Chondrocyte (in vitro differentiated cells): ENCODE results near the gene MBL2. TPM values are rescaled to one million over a fixed set of nuclear protein-coding genes. Genes with fewer than 3 reads are reported as not detected.

Source experiments
- DNase-seq: peaks from one replicate; pipeline ENCODE4 v3.0.0; 2021; ENCODE audit warnings: mixed read lengths, low spot score
- H3K27ac Mint-ChIP-seq: one replicate; pipeline ENCODE4 v1.8.0; 2021; ENCODE audit warnings: mild to moderate bottlenecking, moderate library complexity, mixed read lengths; ENCODE audit not compliant: unreplicated experiment
- H3K27me3 Mint-ChIP-seq: 2 replicates; pipeline ENCODE4 v1.8.0; 2021; ENCODE audit warnings: low read depth, mixed read lengths
- H3K36me3 Mint-ChIP-seq: 2 replicates; pipeline ENCODE4 v1.8.0; 2021; ENCODE audit warnings: low read depth, mixed read lengths
- H3K4me1 Mint-ChIP-seq: 2 replicates; pipeline ENCODE4 v1.8.0; 2021; ENCODE audit warnings: low read depth, mild to moderate bottlenecking, mixed read lengths
- H3K4me3 Mint-ChIP-seq: one replicate; pipeline ENCODE4 v1.8.0; 2021; ENCODE audit warnings: mild to moderate bottlenecking, moderate library complexity, mixed read lengths; ENCODE audit not compliant: unreplicated experiment
- H3K9me3 Mint-ChIP-seq: 2 replicates; pipeline ENCODE4 v1.8.0; 2021; ENCODE audit warnings: low read depth, mixed read lengths
- CTCF ChIP-seq: fragments of 200-600 bp; sonication (generic); IDR thresholded peaks from 2 replicates; pipeline ENCODE4 v1.5.0; 2021; ENCODE audit warnings: antibody characterized with exemption, mild to moderate bottlenecking, moderate library complexity
- total RNA-seq: library from RNA; stranded (reverse); gene quantifications from 3 replicates; pipeline ENCODE4 v1.2.1, GENCODE V29; 2021

The MBL2 gene
- total RNA-seq, 1 donor from 2014 or later, result not detected

GRCh38 chr10:52741851-52742250 lies 30.7 kb downstream of the MBL2 start:
- TF ChIP-seq CTCF, result no peak
- no peak overlapping the region for H3K4me3 Mint-ChIP-seq
- H3K4me1 Mint-ChIP-seq, result peaks cover 6% of the 10 kb centered on the region
- peaks cover 3% of the 10 kb centered on the region for H3K9me3 Mint-ChIP-seq
- peaks cover 2% of the 10 kb centered on the region for H3K36me3 Mint-ChIP-seq
- H3K27ac Mint-ChIP-seq, result no peak overlapping the region
- peaks cover 5% of the 10 kb centered on the region for H3K27me3 Mint-ChIP-seq
- DNase-seq, result no peak

GRCh38 chr10:52740913-52741675 lies 31.5 kb downstream of the MBL2 start:
- H3K27ac Mint-ChIP-seq, result no peak overlapping the region
- peak; percentile 93 for TF ChIP-seq CTCF
- no peak for DNase-seq
- peaks cover 2% of the 10 kb centered on the region for H3K36me3 Mint-ChIP-seq
- peaks cover 6% of the 10 kb centered on the region for H3K4me1 Mint-ChIP-seq
- H3K4me3 Mint-ChIP-seq, result no peak overlapping the region
- peaks cover 5% of the 10 kb centered on the region for H3K27me3 Mint-ChIP-seq
- peaks cover 3% of the 10 kb centered on the region for H3K9me3 Mint-ChIP-seq

- H3K36me3 Mint-ChIP-seq, result peaks cover 2% of the 10 kb centered on the region
- no peak overlapping the region for H3K27ac Mint-ChIP-seq
- H3K4me3 Mint-ChIP-seq, result no peak overlapping the region
- DNase-seq, result no peak
- no peak for TF ChIP-seq CTCF
- H3K27me3 Mint-ChIP-seq, result peaks cover 5% of the 10 kb centered on the region
- H3K9me3 Mint-ChIP-seq, result peaks cover 3% of the 10 kb centered on the region
- peaks cover 6% of the 10 kb centered on the region for H3K4me1 Mint-ChIP-seq
These were observed 32.4 kb downstream of the MBL2 start for GRCh38 chr10:52740155-52740549.

GRCh38 chr10:52739380-52740154 lies 33.0 kb downstream of the MBL2 start:
- H3K27ac Mint-ChIP-seq, result no peak overlapping the region
- H3K27me3 Mint-ChIP-seq, result peaks cover 6% of the 10 kb centered on the region
- DNase-seq, result no peak
- H3K4me3 Mint-ChIP-seq, result no peak overlapping the region
- peaks cover 8% of the 10 kb centered on the region for H3K9me3 Mint-ChIP-seq
- peaks cover 3% of the 10 kb centered on the region for H3K36me3 Mint-ChIP-seq
- no peak for TF ChIP-seq CTCF
- peaks cover 6% of the 10 kb centered on the region for H3K4me1 Mint-ChIP-seq

- peaks cover 6% of the 10 kb centered on the region for H3K27me3 Mint-ChIP-seq
- no peak for DNase-seq
- H3K4me1 Mint-ChIP-seq, result peaks cover 6% of the 10 kb centered on the region
- H3K4me3 Mint-ChIP-seq, result no peak overlapping the region
- no peak overlapping the region for H3K27ac Mint-ChIP-seq
- H3K36me3 Mint-ChIP-seq, result peaks cover 3% of the 10 kb centered on the region
- peaks cover 8% of the 10 kb centered on the region for H3K9me3 Mint-ChIP-seq
- no peak for TF ChIP-seq CTCF
These were observed 33.6 kb downstream of the MBL2 start for GRCh38 chr10:52738951-52739350.
